Measurements from ENCODE around the gene OR11L1.

OR11L1 gene

GRCh38 chr1:247857069-247857984, 15.6 kb upstream of the OR11L1 start, which contains the start of gene TRIM58:
Gene TRIM58 (plus strand): TSS chr1:247857187. CDS start chr1:247857247, 60 bp downstream.
- no peak within 1 kb of the TSS for H3K4me3 ChIP-seq (ENCODE audit: low read depth, low read length)
- no peak for DNase-seq (ENCODE audit: low read depth)
- no peak for TF ChIP-seq CTCF (conservative IDR thresholded peaks at IDR 0.05; ENCODE audit: low read depth, low read length)

- DNase-seq (ENCODE audit: low read depth) = no peak
Measured at GRCh38 chr1:247855911-247856310, 14.2 kb upstream of the OR11L1 start.

GRCh38 chr1:247854899-247855545, 13.3 kb upstream of the OR11L1 start:
- TF ChIP-seq CTCF (conservative IDR thresholded peaks at IDR 0.05; ENCODE audit: low read depth, low read length) = no peak
- no peak for DNase-seq (ENCODE audit: low read depth)

More at GRCh38 chr1:247855911-247856310, 14.2 kb upstream of the OR11L1 start:
- TF ChIP-seq CTCF (conservative IDR thresholded peaks at IDR 0.05; ENCODE audit: low read depth, low read length) = no peak
- no peak overlapping the region for H3K4me3 ChIP-seq (ENCODE audit: low read depth, low read length)

GRCh38 chr1:247849616-247850015, 7.9 kb upstream of the OR11L1 start:
- H3K4me3 ChIP-seq (ENCODE audit: low read depth, low read length) = no peak overlapping the region
- no peak for DNase-seq (ENCODE audit: low read depth)
- TF ChIP-seq CTCF (conservative IDR thresholded peaks at IDR 0.05; ENCODE audit: low read depth, low read length) = no peak

More at GRCh38 chr1:247854899-247855545, 13.3 kb upstream of the OR11L1 start:
- H3K4me3 ChIP-seq (ENCODE audit: low read depth, low read length) = no peak overlapping the region

GRCh38 chr1:247848346-247848745, 6.7 kb upstream of the OR11L1 start:
- no peak overlapping the region for H3K4me3 ChIP-seq (ENCODE audit: low read depth, low read length)
- DNase-seq (ENCODE audit: low read depth) = no peak
- TF ChIP-seq CTCF (conservative IDR thresholded peaks at IDR 0.05; ENCODE audit: low read depth, low read length) = no peak

GRCh38 chr1:247845693-247846017, 4.0 kb upstream of the OR11L1 start:
- no peak overlapping the region for H3K4me3 ChIP-seq (ENCODE audit: low read depth, low read length)
- DNase-seq (ENCODE audit: low read depth) = no peak
- TF ChIP-seq CTCF (conservative IDR thresholded peaks at IDR 0.05; ENCODE audit: low read depth, low read length) = no peak
